Kidney (tissue), 22 donors: Measurements from ENCODE around the gene RCBTB2. TPM values are rescaled to one million over a fixed set of nuclear protein-coding genes. Genes with fewer than 3 reads are reported as not detected.

Experiments
- DNase-seq, 5 donors: peaks; one replicate each; pipeline ENCODE4 v3.0.0-alpha.2; 2013 to 2020
- FAIRE-seq: peaks from 2 replicates; lab custom pipeline; 2012; peaks lifted over from hg19 to GRCh38; lab: Jason Lieb, UNC
- H3K27ac ChIP-seq, 2 donors: one replicate each; pipeline ENCODE4 v1.7.0; 2013; ENCODE audit warnings: low read depth in 2 of 2, low read length in 2 of 2, inconsistent platforms in 1 of 2
- H3K27me3 ChIP-seq: one replicate; pipeline ENCODE4 v1.7.1; 2013; ENCODE audit warnings: low read length, inconsistent platforms; ENCODE audit not compliant: control insufficient read depth, insufficient read depth
- H3K36me3 ChIP-seq, 3 donors: one replicate each; pipeline versions ENCODE4 v1.7.0 to v1.7.1; 2013; ENCODE audit warnings: low read length in 3 of 3, control low read depth in 1 of 3, inconsistent platforms in 1 of 3; ENCODE audit not compliant: insufficient read depth in 3 of 3, control insufficient read depth in 2 of 3
- H3K4me1 ChIP-seq, 3 donors: one replicate each; pipeline versions ENCODE4 v1.7.0 to v1.7.1; 2013; ENCODE audit warnings: low read length in 3 of 3, inconsistent platforms in 1 of 3, low read depth in 1 of 3; ENCODE audit not compliant: control insufficient read depth in 2 of 3, insufficient read depth in 2 of 3
- H3K4me3 ChIP-seq, 3 donors: one replicate each; pipeline versions ENCODE4 v1.7.0 to v1.8.1; 2013; ENCODE audit warnings: low read length in 3 of 3, control low read depth in 1 of 3, inconsistent platforms in 1 of 3
- H3K9ac ChIP-seq, 3 donors: one replicate each; pipeline versions ENCODE4 v1.7.0 to v1.7.1; 2013; ENCODE audit warnings: low read length in 3 of 3, control low read depth in 1 of 3, inconsistent platforms in 1 of 3
- H3K9me3 ChIP-seq, 3 donors: one replicate each; pipeline versions ENCODE4 v1.7.0 to v1.7.1; 2013; ENCODE audit warnings: low read length in 3 of 3, control low read depth in 1 of 3, inconsistent platforms in 1 of 3; ENCODE audit not compliant: control insufficient read depth in 2 of 3, insufficient read depth in 1 of 3
- CTCF ChIP-seq: IDR thresholded peaks from 3 replicates; pipeline ENCODE4 v1.5.1; 2012; ENCODE audit warnings: mild to moderate bottlenecking, moderate library complexity, borderline replicate concordance; ENCODE audit not compliant: insufficient read depth; ENCODE audit errors: extremely low read depth
- intact Hi-C: fragments of 100-400 bp; cut with DNase I; formaldehyde crosslinking; loops from one replicate; pipeline ENCODE4 v1.11.1; 2022
- long read RNA-seq, 10 donors: library from polyadenylated mRNA in 1 of 10; unstranded in 1 of 10; transcript quantifications; one replicate each; pipeline ENCODE4 v2.0.0 and lab custom pipeline, GENCODE V29; 2021 to 2026
- polyA plus RNA-seq: library from polyadenylated mRNA; stranded (reverse); fragments of 350-450 nt; fragmentation: Illumina TruSeq; extraction: RNeasy Lipid Tissue Mini Kit (QIAGEN cat#74804); gene quantifications from one replicate; pipeline ENCODE4 v1.2.3, GENCODE V29; 2014; ENCODE audit warnings: low read depth, low replicate concordance; ENCODE audit not compliant: insufficient read depth
- total RNA-seq: library from RNA; stranded (reverse); fragmentation: NEBNext Ultra II Directional; extraction: Animal tissue kit (Norgen Biotek cat#: 25700); gene quantifications from one replicate; pipeline ENCODE4 v1.2.1, GENCODE V29; 2021
- donor health status: control.
- donor health status: control.
- donor health status: control.
- donor health status: control.
- donor health status: control.
- donor health status: DM: yes; HTN: yes; CAD: no.
- donor health status: Normal renal cell carcinoma (clear cell type).

Gene RCBTB2
- total RNA-seq (19.6 TPM), polyA plus RNA-seq (17.0 TPM)
- long read RNA-seq, donor 1, partial matches to known transcripts: 5 of 11 reads
- long read RNA-seq, donor 1, other reads (novel, unspliced or antisense): 0 of 11 reads
- long read RNA-seq, donor 2, transcript RCBTB2-206 (12 exons, 2,984 nt): minor isoform, 5 of 11 reads
- long read RNA-seq, donor 2, transcript RCBTB2-201 (15 exons, 3,232 nt): major isoform, 6 of 11 reads
- long read RNA-seq, donor 2, partial matches to known transcripts: 0 of 11 reads
- long read RNA-seq, donor 2, other reads (novel, unspliced or antisense): 0 of 11 reads
- long read RNA-seq, donor 3, partial matches to known transcripts: 0 of 6 reads
- long read RNA-seq, donor 3, other reads (novel, unspliced or antisense): 0 of 6 reads
- long read RNA-seq, donor 4, partial matches to known transcripts: 0 of 8 reads
- long read RNA-seq, donor 4, other reads (novel, unspliced or antisense): 0 of 8 reads
- long read RNA-seq, donor 5, partial matches to known transcripts: 0 of 1 reads
- long read RNA-seq, donor 5, other reads (novel, unspliced or antisense): 0 of 1 reads
- long read RNA-seq, donor 6, partial matches to known transcripts: 0 of 5 reads
- long read RNA-seq, donor 6, other reads (novel, unspliced or antisense): 0 of 5 reads
- long read RNA-seq, donor 7, transcript RCBTB2-201 (15 exons, 3,232 nt): major isoform, 6 of 19 reads
- long read RNA-seq, donor 7, partial matches to known transcripts: 6 of 19 reads
- long read RNA-seq, donor 7, other reads (novel, unspliced or antisense): 7 of 19 reads
- long read RNA-seq, donor 8, transcript RCBTB2-206 (12 exons, 2,984 nt): major isoform, 5 of 9 reads
- long read RNA-seq, donor 8, partial matches to known transcripts: 0 of 9 reads
- long read RNA-seq, donor 8, other reads (novel, unspliced or antisense): 0 of 9 reads
- long read RNA-seq, donor 9, partial matches to known transcripts: 0 of 5 reads
- long read RNA-seq, donor 9, other reads (novel, unspliced or antisense): 0 of 5 reads
- long read RNA-seq, donor 10, partial matches to known transcripts: 0 of 5 reads
- long read RNA-seq, donor 10, other reads (novel, unspliced or antisense): 0 of 5 reads

GRCh38 chr13:48532506-48533499, at the start of gene RCBTB2:
Gene RCBTB2 (minus strand): TSS chr13:48533080. CDS start chr13:48521939, 11,141 bp downstream.
- peak within 1 kb of the TSS; percentile 99 for H3K27ac ChIP-seq
- peaks cover 0 to 8% (median 7%) of the 10 kb centered on the region in 3 donors for H3K4me1 ChIP-seq
- peak within 1 kb of the TSS; percentile 94 to 98 (median 96) for H3K9ac ChIP-seq
- no peak for FAIRE-seq
- no peaks in the 10 kb centered on the region for H3K9me3 ChIP-seq
- no peak for TF ChIP-seq CTCF
- no peaks in the 10 kb centered on the region for H3K27me3 ChIP-seq
- H3K36me3 ChIP-seq: no peaks in the 10 kb centered on the region
- peak; percentile 99 to 100 (median 100) for DNase-seq
- H3K4me3 ChIP-seq: peak within 1 kb of the TSS; percentile 76 to 97 (median 92)
- intact Hi-C loops: no loop called here

- intact Hi-C loops: no loop called here
- no peak for TF ChIP-seq CTCF
- no peak for DNase-seq
- peaks cover 0 to 20% (median 13%) of the 10 kb centered on the region in 3 donors for H3K4me1 ChIP-seq
- no peak overlapping the region for H3K27ac ChIP-seq
- H3K9ac ChIP-seq: no peak overlapping the region
- no peaks in the 10 kb centered on the region for H3K9me3 ChIP-seq
- no peak overlapping the region for H3K4me3 ChIP-seq
- no peak for FAIRE-seq
- no peaks in the 10 kb centered on the region for H3K36me3 ChIP-seq
- H3K27me3 ChIP-seq: no peaks in the 10 kb centered on the region
These were observed 49.2 kb upstream of the RCBTB2 start for GRCh38 chr13:48582084-48582483.

- no peak for TF ChIP-seq CTCF
- intact Hi-C loops: no loop called here
- no peak for DNase-seq
These were observed 48.0 kb upstream of the RCBTB2 start for GRCh38 chr13:48580896-48581295.

More at GRCh38 chr13:48580896-48581295, 48.0 kb upstream of the RCBTB2 start:
- Histone ChIP-seq H3K9ac (no peak overlapping the region), H3K9me3 (no peaks in the 10 kb centered on the region), H3K27ac (no peak overlapping the region), H3K27me3 (no peaks in the 10 kb centered on the region), H3K4me1 (peaks cover 0 to 11% (median 7%) of the 10 kb centered on the region in 3 donors), H3K4me3 (no peak overlapping the region), H3K36me3 (no peaks in the 10 kb centered on the region)
- FAIRE-seq: no peak
